TTC549 (cell line): ENCODE measurements around the gene SCGB3A1.

Source experiments
- FAIRE-seq: peaks from 2 replicates; lab custom pipeline; 2012; peaks lifted over from hg19 to GRCh38; lab: Jason Lieb, UNC

The SCGB3A1 gene, protein sequence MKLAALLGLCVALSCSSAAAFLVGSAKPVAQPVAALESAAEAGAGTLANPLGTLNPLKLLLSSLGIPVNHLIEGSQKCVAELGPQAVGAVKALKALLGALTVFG

GRCh38 chr5:180591311-180591887 is at the start of gene SCGB3A1:
Gene SCGB3A1, minus strand, starts transcription at chr5:180591499. Its CDS starts 37 bp downstream, at chr5:180591462.
- no peak for FAIRE-seq

GRCh38 chr5:180640611-180640860 is 49.2 kb upstream of the SCGB3A1 start:
- FAIRE-seq = no peak

GRCh38 chr5:180639741-180640610 is 48.7 kb upstream of the SCGB3A1 start:
- FAIRE-seq = no peak

- no peak for FAIRE-seq
Measured at GRCh38 chr5:180639287-180639686, 48.0 kb upstream of the SCGB3A1 start.

DNA sequence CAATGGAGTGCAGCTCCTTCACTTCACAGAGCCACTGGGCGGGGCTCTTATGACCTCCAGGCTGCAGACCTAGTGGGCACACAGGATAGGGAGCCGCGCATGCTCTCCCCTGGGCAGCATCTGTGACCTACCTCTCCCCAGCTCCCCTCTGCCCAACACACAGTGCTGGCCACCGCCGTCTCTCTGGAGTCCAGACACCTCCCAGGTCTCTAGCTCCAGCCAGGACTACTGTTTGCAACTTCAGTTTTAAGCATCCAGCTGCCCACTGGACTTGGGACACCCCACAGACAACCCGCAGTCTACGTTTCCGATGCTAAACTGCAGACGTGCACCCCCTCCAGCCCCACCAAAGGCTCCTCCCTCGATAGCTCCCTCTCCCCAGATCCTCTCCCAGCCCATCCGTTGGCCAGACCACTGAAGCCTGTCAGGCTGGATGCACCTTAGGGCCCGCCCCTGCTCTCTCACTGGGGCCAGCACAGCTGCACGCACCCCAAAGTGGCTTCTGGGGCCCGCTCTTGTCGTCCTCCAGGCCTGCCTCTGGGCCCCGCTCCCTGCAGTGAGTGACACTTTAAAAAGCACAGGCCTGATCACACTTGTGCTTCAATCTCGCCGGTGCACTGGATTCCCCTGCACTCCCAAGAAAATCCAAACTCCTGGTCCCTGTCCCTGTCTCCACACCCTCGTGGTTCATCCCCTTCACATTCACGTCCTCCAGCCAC is 46.8 kb upstream of the SCGB3A1 start:
- FAIRE-seq = no peak

GRCh38 chr5:180636403-180637075 is 45.2 kb upstream of the SCGB3A1 start:
- no peak for FAIRE-seq

DNA sequence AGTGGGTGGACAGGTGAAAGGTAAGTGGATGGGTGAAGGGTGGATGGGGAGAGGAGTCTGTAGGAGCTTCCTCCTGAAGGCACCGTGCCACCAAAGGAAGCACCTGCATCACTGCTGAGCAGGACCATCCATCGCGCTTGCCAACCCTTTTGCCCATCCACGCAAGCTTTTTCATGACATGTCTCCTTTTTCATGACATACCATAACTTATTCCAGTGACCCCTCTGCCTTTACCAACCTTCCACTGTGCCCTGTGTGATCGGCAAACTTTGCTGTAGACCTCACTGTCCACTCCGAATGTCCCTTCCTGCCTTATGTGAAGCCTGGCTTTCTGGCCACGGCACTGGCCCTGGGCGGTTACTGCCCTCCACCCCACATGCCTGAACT is 44.7 kb upstream of the SCGB3A1 start:
- FAIRE-seq = no peak

- FAIRE-seq = no peak
Measured at GRCh38 chr5:180633283-180634177, 42.2 kb upstream of the SCGB3A1 start.

GRCh38 chr5:180632768-180633167 is 41.5 kb upstream of the SCGB3A1 start:
- FAIRE-seq = no peak

- FAIRE-seq = no peak
Measured at GRCh38 chr5:180631549-180632383, 40.5 kb upstream of the SCGB3A1 start.

DNA sequence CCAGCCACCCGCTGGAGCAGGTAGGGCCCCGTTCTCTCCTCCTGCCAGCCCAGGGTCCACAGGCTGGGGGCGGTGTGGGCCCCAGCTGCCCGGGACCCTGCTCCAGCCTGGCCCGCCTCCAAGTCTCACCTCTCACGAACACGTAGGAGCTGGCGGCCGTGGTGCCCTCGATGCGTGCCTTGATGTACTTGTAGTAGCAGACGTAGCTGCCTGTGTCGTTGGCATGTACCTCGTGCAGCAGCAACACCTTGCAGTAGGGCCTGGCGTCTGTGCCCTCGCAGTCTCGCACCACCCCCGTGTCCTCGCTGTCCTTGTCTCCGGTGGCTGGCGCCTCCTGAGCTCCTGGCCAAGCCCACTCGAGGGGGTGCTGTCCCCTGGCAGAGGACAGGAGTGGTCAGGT is 39.1 kb upstream of the SCGB3A1 start:
- no peak for FAIRE-seq

DNA sequence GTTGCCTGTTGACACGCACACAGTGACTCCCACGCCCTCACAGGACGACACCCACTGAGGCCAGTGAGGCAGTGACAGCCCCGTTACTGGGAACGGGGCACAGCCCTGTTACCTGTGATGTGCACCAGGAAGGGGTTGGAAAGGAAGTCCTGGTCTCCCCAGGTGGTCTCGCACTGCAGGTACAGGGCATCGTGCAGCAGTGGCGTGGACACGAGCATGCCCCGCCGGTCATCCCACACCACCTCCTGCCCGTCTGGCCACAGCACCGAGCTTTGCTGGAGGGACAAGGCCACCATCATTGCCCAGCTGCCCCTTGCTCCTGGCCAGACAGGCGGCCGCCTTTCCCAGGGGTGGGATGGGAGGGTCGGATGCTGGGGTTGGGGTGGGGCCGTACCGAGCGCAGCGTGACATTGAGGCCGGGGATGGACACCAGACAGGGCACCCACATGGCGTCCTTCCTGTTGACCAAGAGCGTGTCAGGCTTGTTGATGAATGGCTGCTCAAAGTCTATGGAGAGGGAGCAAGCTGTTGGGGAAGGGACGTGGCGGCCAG is 38.6 kb upstream of the SCGB3A1 start:
- FAIRE-seq = no peak

DNA sequence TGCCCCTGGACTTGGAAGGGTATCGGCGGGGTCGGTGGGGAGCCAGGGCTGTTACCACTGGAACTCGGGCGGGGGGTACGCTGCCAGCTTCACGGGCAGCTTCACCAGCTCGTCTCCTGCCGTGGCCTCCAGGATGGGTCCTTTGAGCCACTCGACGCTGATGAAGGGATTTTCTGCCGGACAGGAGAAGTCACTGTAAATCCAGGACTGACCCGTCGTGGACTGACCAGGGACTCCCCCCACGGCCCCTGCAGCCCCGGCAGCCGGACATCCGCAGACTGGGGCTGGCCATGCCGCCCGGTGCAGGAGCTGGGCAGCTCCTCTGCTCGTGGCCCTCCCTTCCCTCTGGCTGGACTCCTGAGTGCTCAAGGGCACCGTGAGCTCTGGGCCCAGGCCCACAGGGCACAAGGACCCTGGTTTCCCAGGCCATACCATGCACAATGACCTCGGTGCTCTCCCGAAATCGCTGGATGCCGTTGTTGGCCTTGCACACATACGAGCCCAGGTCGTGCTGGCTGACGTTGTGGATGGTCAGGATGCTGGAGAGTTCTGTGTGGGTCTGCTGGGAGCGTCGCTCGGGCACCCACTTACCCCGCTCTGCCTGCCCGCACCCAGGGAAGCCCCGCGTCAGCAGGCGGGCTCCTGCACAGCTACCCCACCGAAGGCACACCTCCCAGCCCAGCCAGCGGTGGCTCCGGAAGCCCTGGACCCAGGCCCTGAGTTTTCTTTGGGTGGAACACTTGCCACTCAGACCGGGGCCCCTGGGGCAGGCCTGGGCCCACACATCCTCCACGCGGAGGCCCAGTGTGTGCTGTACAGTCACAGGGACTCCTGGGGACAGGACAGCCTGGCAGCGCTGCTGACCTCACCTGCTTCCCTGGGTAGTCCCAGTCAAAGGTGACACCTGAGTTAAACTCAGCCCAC is 37.8 kb upstream of the SCGB3A1 start:
- FAIRE-seq = no peak

- no peak for FAIRE-seq
Measured at GRCh38 chr5:180628211-180628610, 36.9 kb upstream of the SCGB3A1 start.

GRCh38 chr5:180627386-180628120 is 36.3 kb upstream of the SCGB3A1 start:
- FAIRE-seq = no peak

DNA sequence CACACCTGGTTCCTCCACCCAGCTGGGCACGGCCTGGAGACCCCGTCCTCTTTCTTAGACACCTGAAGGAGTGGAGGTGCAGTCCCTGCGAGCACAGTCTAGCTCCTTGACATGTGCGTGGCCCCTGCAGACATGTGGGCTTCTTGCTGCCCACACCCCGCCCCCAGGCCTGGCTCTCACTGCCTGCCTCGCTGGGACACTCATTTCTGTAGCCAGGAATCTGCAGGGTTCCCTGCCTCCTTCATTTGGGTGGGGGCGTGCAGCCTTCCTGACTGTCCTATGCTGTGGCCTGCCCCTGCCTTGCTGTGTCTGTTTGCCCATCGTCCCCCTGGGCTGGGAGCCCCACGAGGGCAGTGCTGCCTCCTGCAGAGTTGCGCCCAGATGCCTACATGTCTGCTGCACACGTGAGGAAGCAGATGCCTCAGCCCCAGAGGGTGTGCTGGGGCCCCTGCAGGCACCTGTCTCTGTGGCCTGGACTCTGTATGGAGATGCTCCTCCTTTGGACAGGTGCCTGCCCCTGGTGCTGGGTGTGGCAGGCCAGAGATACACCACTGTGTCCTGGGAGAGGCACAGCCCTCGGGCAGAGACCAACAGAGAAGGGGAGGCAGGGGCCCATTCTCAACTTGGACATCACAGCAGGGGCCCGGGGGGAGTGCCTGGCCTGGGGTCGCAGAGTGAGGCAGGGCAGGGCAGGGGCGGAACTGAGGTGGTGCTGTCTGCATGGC is 35.5 kb upstream of the SCGB3A1 start:
- no peak for FAIRE-seq

DNA sequence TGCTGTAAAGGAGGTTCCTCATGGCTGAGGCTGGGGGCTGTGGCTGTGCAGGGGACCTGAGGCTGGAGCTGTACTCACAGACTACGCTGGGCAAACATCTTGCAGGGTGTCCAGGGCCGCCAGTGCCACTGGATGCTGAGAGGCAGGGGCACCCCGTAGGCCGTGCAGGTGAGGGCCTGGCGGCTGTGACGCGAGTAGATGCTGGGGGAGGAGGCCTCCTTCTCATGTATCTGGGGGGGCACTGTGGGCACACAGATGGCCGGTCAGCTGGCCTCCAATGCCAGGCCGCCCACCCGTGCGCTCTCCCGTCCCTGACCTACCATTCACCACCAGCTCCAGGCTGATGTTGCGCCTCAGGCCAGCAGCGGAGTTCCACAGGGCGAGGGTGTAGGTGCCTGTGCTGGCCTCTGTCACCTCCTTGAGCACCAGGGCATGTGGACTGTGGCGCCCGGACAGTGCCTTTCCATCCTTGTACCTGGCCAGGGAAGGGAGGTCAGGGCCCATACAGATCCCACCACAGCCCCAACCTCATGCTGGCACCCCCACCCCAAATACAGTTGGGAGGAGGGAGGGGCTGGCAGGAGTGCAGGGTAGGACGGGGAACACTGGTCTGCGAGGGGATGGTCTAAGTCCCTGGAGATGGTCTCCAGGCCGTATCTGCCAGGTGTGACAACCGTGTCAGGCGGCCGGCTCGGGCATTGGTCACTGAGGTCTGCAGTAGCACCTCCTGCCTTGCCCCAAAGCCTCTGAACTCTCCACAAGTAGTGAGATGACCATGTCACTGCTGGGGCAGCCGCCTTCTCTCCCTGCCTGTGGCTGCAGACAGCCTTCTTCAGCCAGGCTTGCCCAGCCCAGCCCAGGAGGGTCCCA is 34.7 kb upstream of the SCGB3A1 start:
- no peak for FAIRE-seq
